A673 (cell line): Measurements from ENCODE around the gene LRBA.

Source experiments
- EZH2 ChIP-seq: fragments of 200-600 bp; sonication (generic); IDR thresholded peaks from 2 replicates; pipeline ENCODE4 v1.6.1; 2017; ENCODE audit warnings: borderline replicate concordance, low read depth, mild to moderate bottlenecking, mixed read lengths, antibody characterized with exemption, low read length; ENCODE audit not compliant: poor library complexity, severe bottlenecking
- TF ChIP-seq, protein P1 (sequence below): fragments of 300-800, 200-600 bp; sonication (generic); conservative IDR thresholded peaks from 2 replicates; pipeline ENCODE4 v1.5.1; 2017; ENCODE audit warnings: low read depth, mild to moderate bottlenecking, antibody characterized with exemption, low read length, moderate library complexity, mixed read lengths

DNA sequence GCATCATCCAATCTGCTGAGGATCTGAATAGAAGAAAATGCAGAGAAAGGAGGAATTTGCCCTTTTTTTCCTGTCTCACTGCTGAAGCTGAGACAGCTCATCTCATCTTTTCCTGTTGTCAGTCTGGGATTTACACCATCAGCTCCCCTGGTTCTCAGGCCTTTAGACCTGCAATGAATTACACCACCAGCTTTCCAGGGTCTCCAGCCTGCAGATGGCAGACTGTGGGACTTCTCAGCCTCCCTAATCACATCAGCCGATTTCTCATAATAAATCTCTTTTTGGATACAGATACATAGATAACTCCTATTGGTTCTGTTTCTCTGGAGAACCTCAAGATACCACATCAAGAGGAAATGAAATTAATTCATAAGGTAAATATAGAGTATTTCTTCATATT, 567.7 kb downstream of the LRBA start:
- no peak for TF ChIP-seq EZH2
- TF ChIP-seq, protein P1, sequence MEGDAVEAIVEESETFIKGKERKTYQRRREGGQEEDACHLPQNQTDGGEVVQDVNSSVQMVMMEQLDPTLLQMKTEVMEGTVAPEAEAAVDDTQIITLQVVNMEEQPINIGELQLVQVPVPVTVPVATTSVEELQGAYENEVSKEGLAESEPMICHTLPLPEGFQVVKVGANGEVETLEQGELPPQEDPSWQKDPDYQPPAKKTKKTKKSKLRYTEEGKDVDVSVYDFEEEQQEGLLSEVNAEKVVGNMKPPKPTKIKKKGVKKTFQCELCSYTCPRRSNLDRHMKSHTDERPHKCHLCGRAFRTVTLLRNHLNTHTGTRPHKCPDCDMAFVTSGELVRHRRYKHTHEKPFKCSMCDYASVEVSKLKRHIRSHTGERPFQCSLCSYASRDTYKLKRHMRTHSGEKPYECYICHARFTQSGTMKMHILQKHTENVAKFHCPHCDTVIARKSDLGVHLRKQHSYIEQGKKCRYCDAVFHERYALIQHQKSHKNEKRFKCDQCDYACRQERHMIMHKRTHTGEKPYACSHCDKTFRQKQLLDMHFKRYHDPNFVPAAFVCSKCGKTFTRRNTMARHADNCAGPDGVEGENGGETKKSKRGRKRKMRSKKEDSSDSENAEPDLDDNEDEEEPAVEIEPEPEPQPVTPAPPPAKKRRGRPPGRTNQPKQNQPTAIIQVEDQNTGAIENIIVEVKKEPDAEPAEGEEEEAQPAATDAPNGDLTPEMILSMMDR = no peak
